ENCODE results near the gene CCDC171. TPM values are rescaled to one million over a fixed set of nuclear protein-coding genes. Genes with fewer than 3 reads are reported as not detected.

Gene CCDC171
- total RNA-seq, 2 donors from 2014 or later: 2.3 TPM

GRCh38 chr9:15512204-15512603 is 40.6 kb upstream of the CCDC171 start:
- intact Hi-C loops (cut with DNase I): loop anchor here (5.0 kb wide), 1 partner anchor 35 kb away; no protein-coding TSS in a partner anchor
- Histone ChIP-seq H3K9ac (ENCODE audit: low read depth in 2 of 2, low read length in 2 of 2) (no peak overlapping the region), H3K27ac (no peak overlapping the region), H3K36me3 (no peaks in the 10 kb centered on the region), H3K9me3 (no peaks in the 10 kb centered on the region), H3K4me1 (no peaks in the 10 kb centered on the region), H3K27me3 (no peaks in the 10 kb centered on the region), H3K4me3 (no peak overlapping the region)
- no peak for DNase-seq
- TF ChIP-seq CTCF (IDR thresholded peaks at IDR 0.05): no peak

- no peaks in the 10 kb centered on the region for H3K9me3 ChIP-seq
- H3K27ac ChIP-seq: no peak overlapping the region
- no peak for DNase-seq
- H3K36me3 ChIP-seq: no peaks in the 10 kb centered on the region
- no peak for TF ChIP-seq CTCF (IDR thresholded peaks at IDR 0.05)
- H3K4me1 ChIP-seq: no peaks in the 10 kb centered on the region
- intact Hi-C loops (cut with DNase I): loop anchor here (5.0 kb wide), 1 partner anchor 34 kb away; no protein-coding TSS in a partner anchor
- no peaks in the 10 kb centered on the region for H3K27me3 ChIP-seq
- H3K9ac ChIP-seq (ENCODE audit: low read depth in 2 of 2, low read length in 2 of 2): no peak overlapping the region
- H3K4me3 ChIP-seq: no peak overlapping the region
Observed at GRCh38 chr9:15512889-15513288, 40.0 kb upstream of the CCDC171 start.

DNA sequence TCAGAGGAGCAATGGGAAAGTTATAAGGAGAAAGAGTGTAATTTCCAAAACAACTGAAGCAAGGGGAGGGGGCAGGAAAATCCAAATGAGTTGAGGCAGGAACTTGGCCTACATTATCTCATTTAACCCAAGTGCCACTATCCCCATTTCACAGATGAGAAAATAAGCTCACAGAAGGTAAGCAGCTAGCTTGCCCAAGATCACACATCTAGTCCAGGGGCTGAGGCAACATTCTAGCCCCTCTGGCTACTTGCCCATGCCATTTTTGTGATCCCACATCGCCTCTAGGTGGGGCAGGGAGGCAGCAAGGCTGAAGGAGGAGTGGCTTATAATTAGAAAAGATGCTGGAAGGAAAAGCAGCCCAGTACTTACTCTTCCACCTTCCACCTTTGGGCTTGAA is 39.5 kb upstream of the CCDC171 start:
- no peaks in the 10 kb centered on the region for H3K9me3 ChIP-seq
- no peaks in the 10 kb centered on the region for H3K4me1 ChIP-seq
- intact Hi-C loops (cut with DNase I): loop anchor here (5.0 kb wide), 1 partner anchor 34 kb away; no protein-coding TSS in a partner anchor
- no peaks in the 10 kb centered on the region for H3K36me3 ChIP-seq
- H3K4me3 ChIP-seq: no peak overlapping the region
- no peak for TF ChIP-seq CTCF (IDR thresholded peaks at IDR 0.05)
- DNase-seq: no peak
- no peak overlapping the region for H3K9ac ChIP-seq (ENCODE audit: low read depth in 2 of 2, low read length in 2 of 2)
- no peaks in the 10 kb centered on the region for H3K27me3 ChIP-seq
- H3K27ac ChIP-seq: no peak overlapping the region

GRCh38 chr9:15519831-15520230 is 33.0 kb upstream of the CCDC171 start:
- Histone ChIP-seq H3K9ac (ENCODE audit: low read depth in 2 of 2, low read length in 2 of 2) (no peak overlapping the region), H3K36me3 (no peaks in the 10 kb centered on the region), H3K27ac (no peak overlapping the region), H3K4me3 (no peak overlapping the region), H3K4me1 (no peaks in the 10 kb centered on the region), H3K27me3 (no peaks in the 10 kb centered on the region), H3K9me3 (no peaks in the 10 kb centered on the region)
- intact Hi-C loops (cut with DNase I): no loop called here
- TF ChIP-seq CTCF (IDR thresholded peaks at IDR 0.05): no peak
- no peak for DNase-seq

DNA sequence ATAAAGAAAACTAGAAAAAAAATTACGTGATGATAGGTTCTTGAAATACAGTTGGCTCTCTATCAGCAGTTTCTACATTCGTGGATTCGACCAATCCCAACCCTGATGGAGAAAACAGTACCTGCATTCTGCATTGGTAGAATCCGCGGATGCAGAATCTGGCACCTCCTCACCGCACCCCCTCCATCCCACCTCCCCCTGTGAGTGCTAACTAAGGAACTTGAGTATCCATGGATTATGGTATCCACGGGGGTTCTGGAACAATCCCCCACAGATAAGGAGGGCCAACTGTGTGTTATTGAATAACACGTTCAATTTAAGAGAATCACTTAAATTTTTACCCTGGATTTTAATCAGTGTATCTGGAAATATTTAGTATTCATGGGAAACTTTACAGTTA is 31.6 kb upstream of the CCDC171 start:
- no peaks in the 10 kb centered on the region for H3K27me3 ChIP-seq
- no peak overlapping the region for H3K4me3 ChIP-seq
- DNase-seq: no peak
- no peaks in the 10 kb centered on the region for H3K9me3 ChIP-seq
- H3K9ac ChIP-seq (ENCODE audit: low read depth in 2 of 2, low read length in 2 of 2): no peak overlapping the region
- intact Hi-C loops (cut with DNase I): no loop called here
- no peaks in the 10 kb centered on the region for H3K4me1 ChIP-seq
- no peaks in the 10 kb centered on the region for H3K36me3 ChIP-seq
- TF ChIP-seq CTCF (IDR thresholded peaks at IDR 0.05): no peak
- no peak overlapping the region for H3K27ac ChIP-seq

Measured in colonic mucosa (tissue), 4 donors.